OCI-LY1 (cell line): Measurements from ENCODE around the gene PPP1R1C.

ENCODE experiments used
- H2AFZ ChIP-seq: fragments of 200-600 bp; sonication (generic), shearing (Covaris generic); 2 replicates; pipeline ENCODE4 v1.6.0; 2014; ENCODE audit warnings: antibody characterized with exemption, mild to moderate bottlenecking, low read length
- H3F3A ChIP-seq: fragments of 200-600 bp; sonication (generic), shearing (Covaris generic); 2 replicates; pipeline ENCODE4 v1.6.0; 2014; ENCODE audit warnings: mild to moderate bottlenecking, antibody characterized with exemption, low read length, moderate library complexity; ENCODE audit not compliant: insufficient read depth
- H3K27ac ChIP-seq: fragments of 200-600 bp; sonication (generic); 2 replicates; pipeline ENCODE4 v1.5.1; 2014; ENCODE audit warnings: low read length, mixed run types, mild to moderate bottlenecking, low read depth; ENCODE audit not compliant: poor library complexity, severe bottlenecking
- H3K27me3 ChIP-seq: fragments of 200-600 bp; sonication (generic); 2 replicates; pipeline ENCODE4 v1.6.0; 2014; ENCODE audit warnings: antibody characterized with exemption, mild to moderate bottlenecking, low read length, moderate library complexity; ENCODE audit not compliant: insufficient read depth
- H3K36me3 ChIP-seq: fragments of 200-600 bp; sonication (generic); 2 replicates; pipeline ENCODE4 v1.6.1; 2014; ENCODE audit warnings: mild to moderate bottlenecking, antibody characterized with exemption, low read length, moderate library complexity, mixed read lengths; ENCODE audit not compliant: insufficient read depth
- H3K4me1 ChIP-seq: fragments of 200-600 bp; sonication (generic); 2 replicates; pipeline ENCODE4 v1.5.1; 2014; ENCODE audit warnings: mild to moderate bottlenecking, low read length, moderate library complexity; ENCODE audit not compliant: insufficient read depth, severe bottlenecking
- H3K4me2 ChIP-seq: fragments of 200-600 bp; sonication (generic), shearing (Covaris generic); 2 replicates; pipeline ENCODE4 v1.6.1; 2014; ENCODE audit warnings: low read length
- H3K4me3 ChIP-seq: fragments of 200-600 bp; sonication (generic); 2 replicates; pipeline ENCODE4 v1.5.1; 2014; ENCODE audit warnings: low read length, low read depth, mild to moderate bottlenecking, mixed read lengths; ENCODE audit not compliant: poor library complexity, severe bottlenecking
- H3K79me2 ChIP-seq: fragments of 200-600 bp; shearing (Covaris generic); 2 replicates; pipeline ENCODE4 v1.6.1; 2016; ENCODE audit warnings: mixed run types, low read length, mixed read lengths; ENCODE audit not compliant: insufficient read depth
- H3K9ac ChIP-seq: fragments of 200-600 bp; sonication (generic), shearing (Covaris generic); 2 replicates; pipeline ENCODE4 v1.6.1; 2014; ENCODE audit warnings: mild to moderate bottlenecking, low read length, mixed read lengths
- H3K9me2 ChIP-seq: fragments of 200-600 bp; sonication (generic), shearing (Covaris generic); 2 replicates; pipeline ENCODE4 v1.6.1; 2014; ENCODE audit warnings: low read depth, mild to moderate bottlenecking, low read length, mixed read lengths
- H3K9me3 ChIP-seq: fragments of 200-600 bp; shearing (Covaris generic); 2 replicates; pipeline ENCODE4 v1.6.1; 2014; ENCODE audit warnings: low read length, mixed read lengths
- H4K20me1 ChIP-seq: fragments of 200-600 bp; sonication (generic), shearing (Covaris generic); 2 replicates; pipeline ENCODE4 v1.6.0; 2016; ENCODE audit warnings: mild to moderate bottlenecking, low read length; ENCODE audit not compliant: insufficient read depth
- CTCF ChIP-seq: fragments of 200-600 bp; sonication (generic), shearing (Covaris generic); IDR thresholded peaks from 2 replicates; pipeline ENCODE4 v1.5.1; 2017; ENCODE audit warnings: mild to moderate bottlenecking, antibody characterized with exemption, low read length, moderate library complexity, mixed read lengths
- EZH2 ChIP-seq: fragments of 200-600 bp; sonication (generic), shearing (Covaris generic); IDR thresholded peaks from 2 replicates; pipeline ENCODE4 v1.8.0; 2017; ENCODE audit warnings: borderline replicate concordance, mixed run types, mild to moderate bottlenecking, antibody characterized with exemption, low read length, moderate library complexity, mixed read lengths

PPP1R1C gene

GRCh38 chr2:181985632-181986205, at the start of gene PPP1R1C:
PPP1R1C (plus strand) TSS chr2:181985853; CDS start chr2:181986111, 258 bp downstream.
- no peaks in the 10 kb centered on the region for H3K36me3 ChIP-seq
- H2AFZ ChIP-seq = no peak within 1 kb of the TSS
- H4K20me1 ChIP-seq = no peaks in the 10 kb centered on the region
- H3K4me3 ChIP-seq = no peak within 1 kb of the TSS
- no peaks in the 10 kb centered on the region for H3K9me3 ChIP-seq
- H3K4me1 ChIP-seq = peaks cover 37% of the 10 kb centered on the region
- no peaks in the 10 kb centered on the region for H3K79me2 ChIP-seq
- no peaks in the 10 kb centered on the region for H3K9me2 ChIP-seq
- no peaks in the 10 kb centered on the region for H3K27me3 ChIP-seq
- H3F3A ChIP-seq = no peaks in the 10 kb centered on the region
- H3K4me2 ChIP-seq = no peak within 1 kb of the TSS
- TF ChIP-seq CTCF (no peak), EZH2 (no peak)
- H3K9ac ChIP-seq = no peak within 1 kb of the TSS
- H3K27ac ChIP-seq = no peak within 1 kb of the TSS

GRCh38 chr2:181937473-181937872, 48.2 kb upstream of the PPP1R1C start:
- H3K27me3 ChIP-seq = no peaks in the 10 kb centered on the region

GRCh38 chr2:181943411-181944124, 42.1 kb upstream of the PPP1R1C start:
- H3F3A ChIP-seq = no peaks in the 10 kb centered on the region
- no peaks in the 10 kb centered on the region for H4K20me1 ChIP-seq
- no peaks in the 10 kb centered on the region for H3K36me3 ChIP-seq
- no peaks in the 10 kb centered on the region for H3K4me1 ChIP-seq
- no peaks in the 10 kb centered on the region for H3K27me3 ChIP-seq
- H3K9me3 ChIP-seq = no peaks in the 10 kb centered on the region
- no peaks in the 10 kb centered on the region for H3K79me2 ChIP-seq
- no peak for TF ChIP-seq EZH2
- no peak for TF ChIP-seq CTCF
- H3K9me2 ChIP-seq = no peaks in the 10 kb centered on the region
- H3K27ac ChIP-seq = no peak overlapping the region
- H3K9ac ChIP-seq = no peak overlapping the region
- no peak overlapping the region for H2AFZ ChIP-seq
- H3K4me3 ChIP-seq = no peak overlapping the region
- H3K4me2 ChIP-seq = no peak overlapping the region

More at GRCh38 chr2:181937473-181937872, 48.2 kb upstream of the PPP1R1C start:
- H3K4me3 ChIP-seq = no peak overlapping the region
- no peaks in the 10 kb centered on the region for H4K20me1 ChIP-seq
- no peaks in the 10 kb centered on the region for H3F3A ChIP-seq
- H3K36me3 ChIP-seq = no peaks in the 10 kb centered on the region
- no peaks in the 10 kb centered on the region for H3K79me2 ChIP-seq
- H2AFZ ChIP-seq = no peak overlapping the region
- H3K27ac ChIP-seq = no peak overlapping the region
- H3K9ac ChIP-seq = no peak overlapping the region
- H3K4me1 ChIP-seq = no peaks in the 10 kb centered on the region
- no peaks in the 10 kb centered on the region for H3K9me3 ChIP-seq
- no peak overlapping the region for H3K4me2 ChIP-seq
- no peaks in the 10 kb centered on the region for H3K9me2 ChIP-seq
- TF ChIP-seq EZH2 = no peak
- no peak for TF ChIP-seq CTCF
